Heart right ventricle (tissue), 16 donors: ENCODE data around the gene ABHD12. TPM values are rescaled to one million over a fixed set of nuclear protein-coding genes. Genes with fewer than 3 reads are reported as not detected.

ENCODE experiments used
- ATAC-seq, 8 donors: fragments of 200-7000 bp; cut with Tn5 transposase; one replicate each; pipeline ENCODE4 v1.9.1; 2020; ENCODE audit warnings: mild to moderate bottlenecking in 8 of 8, moderate library complexity in 8 of 8, moderate number of reproducible peaks in 1 of 8
- DNase-seq, 2 donors: peaks; one replicate each; pipeline ENCODE4 v3.0.0-alpha.2; 2020
- H3K27ac ChIP-seq, 10 donors: fragments of 200-600 bp; sonication (generic) in 2 of 10; one replicate each; pipeline versions ENCODE4 v1.5.0 to v1.8.0; 2020 to 2022; ENCODE audit warnings: mild to moderate bottlenecking in 3 of 10
- H3K27me3 ChIP-seq, 7 donors: fragments of 200-600 bp; one replicate each; pipeline ENCODE4 v1.8.0; 2021 to 2022; ENCODE audit warnings: mild to moderate bottlenecking in 2 of 7
- H3K36me3 ChIP-seq, 9 donors: fragments of 200-600 bp; sonication (generic) in 1 of 9; one replicate each; pipeline versions ENCODE4 v1.5.0 to v1.8.0; 2020 to 2022; ENCODE audit warnings: mild to moderate bottlenecking in 2 of 9
- H3K4me1 ChIP-seq, 9 donors: fragments of 200-600 bp; sonication (generic) in 1 of 9; one replicate each; pipeline versions ENCODE4 v1.5.0 to v1.8.0; 2020 to 2022; ENCODE audit warnings: mild to moderate bottlenecking in 4 of 9
- H3K4me3 ChIP-seq, 10 donors: fragments of 200-600 bp; sonication (generic) in 2 of 10; one replicate each; pipeline versions ENCODE4 v1.5.0 to v1.8.0; 2020 to 2022; ENCODE audit warnings: mild to moderate bottlenecking in 7 of 10, moderate library complexity in 2 of 10
- H3K9me3 ChIP-seq, 11 donors: fragments of 200-600 bp in 10 of 11; sonication (generic) in 2 of 11; one replicate each; pipeline versions ENCODE4 v1.5.0 to v1.8.0; 2013 to 2022; ENCODE audit warnings: mild to moderate bottlenecking in 2 of 11, control low read depth in 1 of 11, moderate library complexity in 1 of 11
- CTCF ChIP-seq, 9 donors: fragments of 200-600 bp; sonication (generic) in 2 of 9; IDR thresholded peaks; one replicate each; pipeline versions ENCODE4 v1.5.0 to v1.8.0; 2021 to 2022; ENCODE audit warnings: antibody characterized with exemption in 9 of 9, mild to moderate bottlenecking in 5 of 9, moderate library complexity in 1 of 9
- WGBS, 2 donors: extraction: QIAGEN DNeasy Blood & Tissue Kit; methylation state at CpG; one replicate each; pipeline ENCODE4 v1.1.7; 2013; ENCODE audit warnings: inconsistent platforms in 1 of 2; 5-methylcytosine and 5-hydroxymethylcytosine counted together
- intact Hi-C, 10 donors: fragments of 100-400 bp; cut with DNase I; formaldehyde crosslinking; loops; one replicate each; pipeline versions ENCODE4 v1.11.1 to v1.14.2; 2022
- polyA plus RNA-seq, 2 donors: library from polyadenylated mRNA; stranded (reverse); fragments of 200-250 nt; gene quantifications; one replicate each; pipeline ENCODE4 v1.2.3, GENCODE V29; 2013
- total RNA-seq, 10 donors: library from RNA; stranded (reverse); fragmentation: NEBNext Ultra II Directional in 3 of 10; extraction: Animal tissue kit (Norgen Biotek cat#: 25700) in 3 of 10; gene quantifications; one replicate each; pipeline versions ENCODE4 v1.2.1 to v1.2.4, GENCODE V29; 2021 to 2023
- donor health status: Arrhythmogenic right ventricular cardiomyopathy.
- donor health status: ischemic (EF 13 %, LVEDD 7.1; RV severe dilation, severe dysfunction).
- donor health status: healthy with polysubstance abuse.
- donor health status: DM: no; HTN: yes; CAD: no.
- donor health status: DM: no; HTN: no; CAD: no.
- donor health status: ischemic (EF 25% LVEDD 6.9; RV normal size, moderate dysfunction).
- donor health status: ischemic (EF 25% LVEDD 5.7; RV mildly dilated, moderate dysfunction).
- donor health status: healthy.
- donor health status: DM: yes; HTN: yes; CAD: no.
- donor health status: Ischemic cardiomyopathy.
- donor health status: ischemic (EF 35%, LVEDD 5.7; RV mildly dilated, moderate dysfunction).
- donor health status: nonischemic (EF 11% LVEDD 7.7; RV severe dilation, severe dysfunction).
- donor health status: DM: yes; HTN: yes; CAD: no.
- donor health status: PGD.
- donor health status: ischemic (EF 29% LVEDD 5.4; RV normal size, mild dysfunction).
- donor health status: nonischemic (EF 23%, LVEDD 6.1; RV moderate dilation, normal function).

The ABHD12 gene
- total and polyA plus RNA-seq, 12 donors, result 21.1 to 41.3 (median 28.1) TPM

GRCh38 chr20:25256226-25256859 is 134.3 kb downstream of the ABHD12 start:
- peaks cover 9 to 80% (median 69%) of the 10 kb centered on the region in 9 donors for H3K4me1 ChIP-seq
- no peaks in the 10 kb centered on the region for H3K27me3 ChIP-seq
- H3K4me3 ChIP-seq, result no peak overlapping the region
- peaks cover 0 to 48% (median 8%) of the 10 kb centered on the region in 9 donors for H3K36me3 ChIP-seq
- no peak for TF ChIP-seq CTCF (IDR thresholded peaks at IDR 0.05)
- intact Hi-C loops, result loop anchor here in 2 of 10 donors (10.0 kb wide), 2 partner anchors 62 to 182 kb away; partner anchors contain the start of gene ENTPD6 (in 1 of the 2)
- 50 to 64% methylated on average over 5 of the region's 5 CpGs for WGBS, 2 donors
- peak in 3 of 8 donors; percentile 4 to 27 (median 26) for ATAC-seq
- H3K9me3 ChIP-seq, result no peaks in the 10 kb centered on the region
- H3K27ac ChIP-seq, result peak overlapping the region; percentile 39 to 98 (median 90)
- no peak for DNase-seq

GRCh38 chr20:25254986-25255680 is 135.5 kb downstream of the ABHD12 start:
- peak; percentile 84 to 95 (median 92) for ATAC-seq
- Histone ChIP-seq H3K9me3 (no peaks in the 10 kb centered on the region), H3K4me3 (no peak overlapping the region), H3K27me3 (no peaks in the 10 kb centered on the region), H3K36me3 (peaks cover 0 to 36% (median 3%) of the 10 kb centered on the region in 9 donors), H3K27ac (peak overlapping the region; percentile 51 to 98 (median 90)), H3K4me1 (peaks cover 9 to 92% (median 69%) of the 10 kb centered on the region in 9 donors)
- peak; percentile 59 to 80 for DNase-seq
- 40 to 55% methylated on average over 12 of the region's 12 CpGs for WGBS, 2 donors
- TF ChIP-seq CTCF (IDR thresholded peaks at IDR 0.05), result peak in 2 of 9 donors; percentile 22 to 35
- intact Hi-C loops, result loop anchor here in 3 of 10 donors (5.0 to 10.0 kb wide), 3 partner anchors 42 to 180 kb away; partner anchors contain the start of gene ENTPD6 (in 1 of the 3)

GRCh38 chr20:25254571-25254970 is 136.1 kb downstream of the ABHD12 start:
- intact Hi-C loops, result loop anchor here in 3 of 10 donors (5.0 to 10.0 kb wide), 3 partner anchors 43 to 180 kb away; partner anchors contain the start of gene ENTPD6 (in 1 of the 3)
- peaks cover 9 to 98% (median 69%) of the 10 kb centered on the region in 9 donors for H3K4me1 ChIP-seq
- H3K9me3 ChIP-seq, result no peaks in the 10 kb centered on the region
- WGBS, 2 donors, result 29 to 53% methylated on average over 5 of the region's 5 CpGs
- TF ChIP-seq CTCF (IDR thresholded peaks at IDR 0.05), result no peak
- no peaks in the 10 kb centered on the region for H3K27me3 ChIP-seq
- peak overlapping the region; percentile 51 to 98 (median 90) for H3K27ac ChIP-seq
- DNase-seq (no peak), ATAC-seq (peak in 7 of 8 donors; percentile 36 to 69 (median 56))
- H3K4me3 ChIP-seq, result peak overlapping the region in 1 of 10 donors; percentile 13
- H3K36me3 ChIP-seq, result peaks cover 0 to 30% (median 3%) of the 10 kb centered on the region in 9 donors

- Histone ChIP-seq H3K36me3 (peaks cover 0 to 22% (median 0%) of the 10 kb centered on the region in 9 donors), H3K27ac (peak overlapping the region; percentile 31 to 98 (median 88)), H3K4me1 (peaks cover 9 to 98% (median 70%) of the 10 kb centered on the region in 9 donors), H3K4me3 (peak overlapping the region in 1 of 10 donors; percentile 13), H3K9me3 (no peaks in the 10 kb centered on the region), H3K27me3 (no peaks in the 10 kb centered on the region)
- DNase-seq (no peak), ATAC-seq (no peak)
- no peak for TF ChIP-seq CTCF (IDR thresholded peaks at IDR 0.05)
- intact Hi-C loops, result loop anchor here in 3 of 10 donors (2.0 to 10.0 kb wide), 4 partner anchors 21 to 179 kb away; partner anchors contain the start of gene ENTPD6 (in 1 of the 3)
- 62 to 69% methylated on average over 11 of the region's 11 CpGs for WGBS, 2 donors
Measured at GRCh38 chr20:25253606-25254275, 136.9 kb downstream of the ABHD12 start.
